Fibroblast of villous mesenchyme (primary cell): ENCODE data around the gene RASGRF2. TPM values are rescaled to one million over a fixed set of nuclear protein-coding genes. Genes with fewer than 3 reads are reported as not detected.

Experiments used
- DNase-seq: peaks from one replicate; pipeline ENCODE4 v3.0.0-alpha.2; 2010; ENCODE audit warnings: low read depth
- H3K4me3 ChIP-seq: 2 replicates; pipeline ENCODE4 v1.5.1; 2011; ENCODE audit warnings: low read depth, mild to moderate bottlenecking, low read length
- CTCF ChIP-seq: IDR thresholded peaks from 2 replicates; pipeline ENCODE4 v1.5.1; 2012; ENCODE audit warnings: low read depth, mild to moderate bottlenecking, low read length; ENCODE audit not compliant: insufficient read depth
- total RNA-seq: library from RNA; depleted of rRNA; stranded (reverse); fragments of >200 nt; gene quantifications from 2 replicates; pipeline ENCODE4 v1.2.3, GENCODE V29; 2012

Gene RASGRF2
- total RNA-seq, 1 donor: 3.9 TPM

- TF ChIP-seq CTCF: no peak
- no peak overlapping the region for H3K4me3 ChIP-seq
Measured at GRCh38 chr5:81078930-81079329, 118.8 kb downstream of the RASGRF2 start.

GRCh38 chr5:81080809-81081460, 120.8 kb downstream of the RASGRF2 start:
- TF ChIP-seq CTCF: no peak
- H3K4me3 ChIP-seq: no peak overlapping the region
- no peak for DNase-seq

More at GRCh38 chr5:81078930-81079329, 118.8 kb downstream of the RASGRF2 start:
- no peak for DNase-seq

- H3K4me3 ChIP-seq: no peak overlapping the region
- peak; percentile 52 for DNase-seq
- no peak for TF ChIP-seq CTCF
Measured at GRCh38 chr5:81081461-81081835, 121.3 kb downstream of the RASGRF2 start.

GRCh38 chr5:81086881-81087281, 126.7 kb downstream of the RASGRF2 start:
- H3K4me3 ChIP-seq: no peak overlapping the region
- no peak for TF ChIP-seq CTCF
- no peak for DNase-seq

- H3K4me3 ChIP-seq: no peak overlapping the region
- no peak for TF ChIP-seq CTCF
- DNase-seq: no peak
Measured at GRCh38 chr5:81091199-81091598, 131.0 kb downstream of the RASGRF2 start.

- no peak for TF ChIP-seq CTCF
- DNase-seq: no peak
Measured at GRCh38 chr5:81093536-81094196, 133.5 kb downstream of the RASGRF2 start.

More at GRCh38 chr5:81093536-81094196, 133.5 kb downstream of the RASGRF2 start:
- no peak overlapping the region for H3K4me3 ChIP-seq
